ENCODE data around the gene MCF2L2. TPM values are rescaled to one million over a fixed set of nuclear protein-coding genes. Genes with fewer than 3 reads are reported as not detected.

Gene MCF2L2
- total and polyA plus RNA-seq, 5 donors from 2014 or later: 2.1 to 20.7 (median 4.0) TPM

GRCh38 chr3:183410280-183410679, 18.1 kb downstream of the MCF2L2 start:
- no peak for DNase-seq
- no peaks in the 10 kb centered on the region for H3K9me3 ChIP-seq (ENCODE audit: control insufficient read depth in 2 of 2, low read length in 2 of 2)
- Mint-ChIP-seq H3K4me1 (peaks cover 5 to 18% (median 9%) of the 10 kb centered on the region in 4 donors), H3K27me3 (no peaks in the 10 kb centered on the region), H3K27ac (no peak overlapping the region), H3K36me3 (no peaks in the 10 kb centered on the region), H3K9me3 (no peaks in the 10 kb centered on the region), H3K4me3 (peak overlapping the region in 1 of 4 donors; percentile 3)
- ATAC-seq (ENCODE audit: low read depth in 2 of 2): no peak
- no peak overlapping the region for H3K27ac ChIP-seq (ENCODE audit: insufficient read depth, low read length, poor library complexity, severe bottlenecking)
- H3K4me1 ChIP-seq (ENCODE audit: control insufficient read depth, insufficient read depth, low read length, poor library complexity, severe bottlenecking): no peaks in the 10 kb centered on the region
- no peaks in the 10 kb centered on the region for H3K27me3 ChIP-seq (ENCODE audit: control insufficient read depth, insufficient read depth, low read length)
- no peak overlapping the region for H3K4me3 ChIP-seq (ENCODE audit: low read depth, low read length)
- no peaks in the 10 kb centered on the region for H3K36me3 ChIP-seq (ENCODE audit: control insufficient read depth, insufficient read depth, low read length)

GRCh38 chr3:183409219-183409618, 19.2 kb downstream of the MCF2L2 start:
- no peaks in the 10 kb centered on the region for H3K36me3 ChIP-seq (ENCODE audit: control insufficient read depth, insufficient read depth, low read length)
- H3K4me3 ChIP-seq (ENCODE audit: low read depth, low read length): no peak overlapping the region
- no peak overlapping the region for H3K27ac ChIP-seq (ENCODE audit: insufficient read depth, low read length, poor library complexity, severe bottlenecking)
- DNase-seq: no peak
- no peaks in the 10 kb centered on the region for H3K9me3 ChIP-seq (ENCODE audit: control insufficient read depth in 2 of 2, low read length in 2 of 2)
- no peak for ATAC-seq (ENCODE audit: low read depth in 2 of 2)
- H3K27ac Mint-ChIP-seq: no peak overlapping the region
- no peaks in the 10 kb centered on the region for H3K4me1 ChIP-seq (ENCODE audit: control insufficient read depth, insufficient read depth, low read length, poor library complexity, severe bottlenecking)
- no peaks in the 10 kb centered on the region for H3K27me3 ChIP-seq (ENCODE audit: control insufficient read depth, insufficient read depth, low read length)
- H3K4me3 Mint-ChIP-seq: no peak overlapping the region
- no peaks in the 10 kb centered on the region for H3K36me3 Mint-ChIP-seq
- no peaks in the 10 kb centered on the region for H3K27me3 Mint-ChIP-seq
- peaks cover 11 to 23% (median 15%) of the 10 kb centered on the region in 4 donors for H3K4me1 Mint-ChIP-seq
- H3K9me3 Mint-ChIP-seq: no peaks in the 10 kb centered on the region

GRCh38 chr3:183401678-183402077, 26.7 kb downstream of the MCF2L2 start:
- no peak for ATAC-seq (ENCODE audit: low read depth in 2 of 2)
- no peaks in the 10 kb centered on the region for H3K9me3 ChIP-seq (ENCODE audit: control insufficient read depth in 2 of 2, low read length in 2 of 2)
- Mint-ChIP-seq H3K36me3 (no peaks in the 10 kb centered on the region), H3K4me3 (no peak overlapping the region), H3K27me3 (no peaks in the 10 kb centered on the region), H3K4me1 (peaks cover 14 to 27% (median 18%) of the 10 kb centered on the region in 4 donors), H3K27ac (peak overlapping the region in 1 of 3 donors; percentile 33), H3K9me3 (no peaks in the 10 kb centered on the region)
- peaks cover 5% of the 10 kb centered on the region for H3K4me1 ChIP-seq (ENCODE audit: control insufficient read depth, insufficient read depth, low read length, poor library complexity, severe bottlenecking)
- H3K27me3 ChIP-seq (ENCODE audit: control insufficient read depth, insufficient read depth, low read length): no peaks in the 10 kb centered on the region
- H3K36me3 ChIP-seq (ENCODE audit: control insufficient read depth, insufficient read depth, low read length): no peaks in the 10 kb centered on the region
- H3K4me3 ChIP-seq (ENCODE audit: low read depth, low read length): no peak overlapping the region
- no peak for DNase-seq
- no peak overlapping the region for H3K27ac ChIP-seq (ENCODE audit: insufficient read depth, low read length, poor library complexity, severe bottlenecking)

- H3K27ac Mint-ChIP-seq: no peak overlapping the region
- H3K4me3 Mint-ChIP-seq: no peak overlapping the region
- DNase-seq (no peak), ATAC-seq (ENCODE audit: low read depth in 2 of 2) (no peak)
- Histone ChIP-seq H3K4me1 (ENCODE audit: control insufficient read depth, insufficient read depth, low read length, poor library complexity, severe bottlenecking) (peaks cover 5% of the 10 kb centered on the region), H3K36me3 (ENCODE audit: control insufficient read depth, insufficient read depth, low read length) (no peaks in the 10 kb centered on the region), H3K27me3 (ENCODE audit: control insufficient read depth, insufficient read depth, low read length) (no peaks in the 10 kb centered on the region), H3K9me3 (ENCODE audit: control insufficient read depth in 2 of 2, low read length in 2 of 2) (no peaks in the 10 kb centered on the region), H3K27ac (ENCODE audit: insufficient read depth, low read length, poor library complexity, severe bottlenecking) (no peak overlapping the region), H3K4me3 (ENCODE audit: low read depth, low read length) (no peak overlapping the region)
- no peaks in the 10 kb centered on the region for H3K9me3 Mint-ChIP-seq
- H3K27me3 Mint-ChIP-seq: no peaks in the 10 kb centered on the region
- peaks cover 11 to 21% (median 17%) of the 10 kb centered on the region in 4 donors for H3K4me1 Mint-ChIP-seq
- H3K36me3 Mint-ChIP-seq: no peaks in the 10 kb centered on the region
Measured at GRCh38 chr3:183400352-183400751, 28.1 kb downstream of the MCF2L2 start.

GRCh38 chr3:183396662-183397391, 31.6 kb downstream of the MCF2L2 start:
- no peaks in the 10 kb centered on the region for H3K27me3 ChIP-seq (ENCODE audit: control insufficient read depth, insufficient read depth, low read length)
- no peak overlapping the region for H3K27ac Mint-ChIP-seq
- no peaks in the 10 kb centered on the region for H3K4me1 ChIP-seq (ENCODE audit: control insufficient read depth, insufficient read depth, low read length, poor library complexity, severe bottlenecking)
- no peaks in the 10 kb centered on the region for H3K9me3 ChIP-seq (ENCODE audit: control insufficient read depth in 2 of 2, low read length in 2 of 2)
- no peaks in the 10 kb centered on the region for H3K9me3 Mint-ChIP-seq
- H3K27ac ChIP-seq (ENCODE audit: insufficient read depth, low read length, poor library complexity, severe bottlenecking): no peak overlapping the region
- H3K36me3 ChIP-seq (ENCODE audit: control insufficient read depth, insufficient read depth, low read length): no peaks in the 10 kb centered on the region
- DNase-seq: no peak
- no peak overlapping the region for H3K4me3 ChIP-seq (ENCODE audit: low read depth, low read length)
- no peak for ATAC-seq (ENCODE audit: low read depth in 2 of 2)
- peaks cover 0 to 5% (median 1%) of the 10 kb centered on the region in 4 donors for H3K4me1 Mint-ChIP-seq
- H3K36me3 Mint-ChIP-seq: no peaks in the 10 kb centered on the region
- no peak overlapping the region for H3K4me3 Mint-ChIP-seq
- H3K27me3 Mint-ChIP-seq: no peaks in the 10 kb centered on the region

GRCh38 chr3:183394150-183394549, 34.3 kb downstream of the MCF2L2 start:
- ATAC-seq (ENCODE audit: low read depth in 2 of 2): no peak
- Mint-ChIP-seq H3K4me3 (no peak overlapping the region), H3K27ac (peak overlapping the region in 1 of 3 donors; percentile 20), H3K36me3 (no peaks in the 10 kb centered on the region), H3K4me1 (peaks cover 0 to 9% (median 5%) of the 10 kb centered on the region in 4 donors), H3K9me3 (no peaks in the 10 kb centered on the region), H3K27me3 (no peaks in the 10 kb centered on the region)
- Histone ChIP-seq H3K4me1 (ENCODE audit: control insufficient read depth, insufficient read depth, low read length, poor library complexity, severe bottlenecking) (no peaks in the 10 kb centered on the region), H3K9me3 (ENCODE audit: control insufficient read depth in 2 of 2, low read length in 2 of 2) (no peaks in the 10 kb centered on the region), H3K27me3 (ENCODE audit: control insufficient read depth, insufficient read depth, low read length) (no peaks in the 10 kb centered on the region), H3K4me3 (ENCODE audit: low read depth, low read length) (no peak overlapping the region), H3K36me3 (ENCODE audit: control insufficient read depth, insufficient read depth, low read length) (no peaks in the 10 kb centered on the region), H3K27ac (ENCODE audit: insufficient read depth, low read length, poor library complexity, severe bottlenecking) (no peak overlapping the region)
- no peak for DNase-seq

GRCh38 chr3:183393625-183394024, 34.8 kb downstream of the MCF2L2 start:
- peaks cover 0 to 9% (median 5%) of the 10 kb centered on the region in 4 donors for H3K4me1 Mint-ChIP-seq
- Histone ChIP-seq H3K27me3 (ENCODE audit: control insufficient read depth, insufficient read depth, low read length) (no peaks in the 10 kb centered on the region), H3K4me3 (ENCODE audit: low read depth, low read length) (no peak overlapping the region), H3K4me1 (ENCODE audit: control insufficient read depth, insufficient read depth, low read length, poor library complexity, severe bottlenecking) (no peaks in the 10 kb centered on the region), H3K9me3 (ENCODE audit: control insufficient read depth in 2 of 2, low read length in 2 of 2) (no peaks in the 10 kb centered on the region), H3K36me3 (ENCODE audit: control insufficient read depth, insufficient read depth, low read length) (no peaks in the 10 kb centered on the region), H3K27ac (ENCODE audit: insufficient read depth, low read length, poor library complexity, severe bottlenecking) (no peak overlapping the region)
- H3K4me3 Mint-ChIP-seq: no peak overlapping the region
- H3K36me3 Mint-ChIP-seq: no peaks in the 10 kb centered on the region
- no peak for DNase-seq
- H3K9me3 Mint-ChIP-seq: no peaks in the 10 kb centered on the region
- peak overlapping the region in 1 of 3 donors; percentile 20 for H3K27ac Mint-ChIP-seq
- H3K27me3 Mint-ChIP-seq: no peaks in the 10 kb centered on the region
- ATAC-seq (ENCODE audit: low read depth in 2 of 2): no peak
